HG03039 (cell line): Measurements from ENCODE around the gene MRPS16.

Experiments used
- ATAC-seq: cut with Tn5 transposase; IDR thresholded peaks from one replicate; pipeline ENCODE4 v1.9.1; 2021; ENCODE audit warnings: mild to moderate bottlenecking, moderate library complexity; ENCODE audit not compliant: unreplicated experiment

The MRPS16 gene

DNA sequence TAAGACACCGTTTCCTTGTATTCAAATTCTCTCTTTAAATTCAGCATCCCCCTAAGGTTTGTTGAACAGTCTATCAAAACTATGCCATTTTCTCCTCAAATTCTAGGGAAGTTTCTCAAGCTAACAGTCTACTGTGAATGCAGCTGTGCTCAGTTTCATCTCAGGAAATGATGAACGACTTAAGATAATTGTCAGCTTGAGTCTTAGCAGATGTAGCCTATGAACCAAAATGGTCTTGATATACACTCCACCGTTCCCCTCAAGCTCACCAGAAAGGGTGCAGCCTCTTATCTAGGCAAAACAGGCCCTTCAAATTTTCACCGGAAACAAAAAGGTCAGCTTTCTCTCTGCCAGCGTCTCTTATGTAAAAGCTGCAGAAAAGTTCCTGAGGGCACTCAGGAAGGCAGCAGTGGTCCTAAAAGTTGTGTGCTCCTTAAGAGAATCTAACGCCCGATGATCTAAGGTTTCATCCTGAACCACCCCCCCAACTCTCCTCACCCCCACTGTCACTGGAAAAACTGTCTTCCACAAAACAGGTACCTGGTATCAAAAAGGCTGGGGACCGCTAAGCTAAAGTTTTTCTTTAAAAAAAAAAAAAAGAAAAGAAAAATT is 7.5 kb downstream of the MRPS16 start:
- ATAC-seq: no peak

- ATAC-seq: no peak
These were observed 12.5 kb downstream of the MRPS16 start for GRCh38 chr10:73239908-73240307.

DNA sequence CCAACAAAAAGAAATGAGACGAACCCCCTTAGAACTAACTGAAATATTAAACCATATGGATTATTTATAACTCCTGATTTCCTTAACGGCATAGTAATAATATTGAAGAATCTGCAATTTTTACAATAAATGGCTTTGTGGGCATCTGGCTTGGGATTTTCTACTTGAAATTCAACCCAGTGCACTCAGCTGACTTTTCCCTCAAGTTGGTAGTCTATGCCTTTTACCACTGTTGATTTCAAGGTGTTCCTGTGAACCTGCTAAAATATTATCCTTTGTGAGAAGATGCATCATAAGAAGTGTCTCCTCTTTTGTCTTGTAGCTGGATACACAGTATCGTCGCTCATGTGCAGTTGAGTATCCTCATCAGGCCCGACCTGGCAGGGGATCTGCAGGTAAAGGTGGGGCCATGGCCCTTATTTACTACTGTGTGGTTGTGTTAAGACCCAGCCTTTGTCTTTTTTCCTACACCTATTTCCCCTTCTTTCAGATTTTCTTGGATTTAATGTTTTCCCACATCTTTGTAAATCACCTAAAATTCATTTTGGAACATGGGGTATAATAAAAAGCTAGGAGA is 13.4 kb downstream of the MRPS16 start:
- ATAC-seq: no peak

DNA sequence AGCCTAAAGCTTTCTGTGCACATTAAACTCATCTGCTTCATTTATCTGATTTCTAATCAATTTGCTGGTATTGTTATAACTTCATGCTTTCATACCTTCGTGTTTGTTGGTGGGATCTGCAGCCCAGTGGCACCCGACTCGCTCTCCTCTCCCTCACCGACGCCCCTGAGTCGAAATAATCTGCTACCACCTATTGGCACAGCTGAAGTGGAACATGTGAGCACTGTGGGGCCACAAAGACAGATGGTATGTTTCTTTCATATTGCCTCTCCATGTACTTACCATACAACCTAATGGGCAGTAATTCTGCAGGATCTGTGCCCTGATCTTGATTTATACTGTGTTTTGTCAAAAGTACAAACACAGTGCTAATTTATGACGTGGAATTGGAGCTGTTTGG is 17.7 kb downstream of the MRPS16 start:
- no peak for ATAC-seq

DNA sequence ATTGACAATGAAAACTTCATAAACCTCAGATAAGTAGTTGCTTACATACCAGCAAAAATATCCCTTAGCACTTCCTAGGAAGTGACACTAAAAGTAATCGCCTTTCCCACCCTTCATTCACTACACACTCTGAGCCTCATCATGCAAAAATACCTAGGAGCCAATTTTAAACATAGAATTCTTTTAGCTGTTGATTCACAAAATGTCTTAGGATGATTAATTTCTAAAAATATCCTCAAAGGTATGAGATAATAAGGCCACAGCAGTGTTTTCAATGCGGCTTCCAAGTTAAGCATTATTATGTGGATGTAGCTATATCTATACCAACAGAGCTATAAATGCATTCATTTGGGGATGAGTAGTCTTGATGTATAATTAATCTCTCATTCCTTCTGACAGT is 18.6 kb downstream of the MRPS16 start:
- ATAC-seq: no peak

DNA sequence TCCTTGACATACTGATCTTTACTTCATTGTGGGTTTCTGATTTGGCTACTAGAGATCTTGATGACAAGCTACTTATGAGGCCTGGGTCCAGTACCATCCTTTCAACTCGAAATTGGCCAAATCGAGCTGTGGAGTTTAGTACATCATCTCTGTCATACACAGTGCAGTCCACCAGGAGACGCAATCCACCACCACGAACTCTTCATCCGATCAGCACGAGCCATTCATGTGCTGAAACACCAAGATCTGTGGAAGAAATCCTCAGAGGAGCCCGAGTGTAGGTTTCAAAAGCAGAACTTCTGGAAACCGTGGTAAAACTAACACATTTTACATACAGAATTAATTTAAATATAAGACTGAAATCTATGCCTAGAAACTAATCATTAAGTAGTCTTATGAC is 19.6 kb downstream of the MRPS16 start:
- no peak for ATAC-seq

DNA sequence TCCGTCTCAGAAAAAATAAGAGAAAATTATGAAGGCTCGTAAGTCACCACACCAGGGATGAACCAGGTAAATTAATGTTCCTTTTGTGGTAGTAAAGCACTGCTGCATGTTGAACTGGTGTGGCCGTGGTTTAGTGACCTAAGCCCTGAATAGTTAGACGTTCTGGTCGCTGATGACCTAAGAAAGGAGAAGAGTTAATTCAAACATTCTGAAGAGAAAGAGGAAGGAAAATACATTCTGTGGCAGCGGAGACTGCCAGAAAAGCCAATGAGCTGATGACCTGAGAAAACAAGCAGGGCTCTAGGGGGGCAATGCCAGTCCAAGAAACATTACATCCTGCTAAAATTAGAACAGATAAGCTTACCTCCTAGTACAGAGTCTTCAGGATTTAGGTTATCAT is 22.9 kb downstream of the MRPS16 start:
- ATAC-seq: no peak

DNA sequence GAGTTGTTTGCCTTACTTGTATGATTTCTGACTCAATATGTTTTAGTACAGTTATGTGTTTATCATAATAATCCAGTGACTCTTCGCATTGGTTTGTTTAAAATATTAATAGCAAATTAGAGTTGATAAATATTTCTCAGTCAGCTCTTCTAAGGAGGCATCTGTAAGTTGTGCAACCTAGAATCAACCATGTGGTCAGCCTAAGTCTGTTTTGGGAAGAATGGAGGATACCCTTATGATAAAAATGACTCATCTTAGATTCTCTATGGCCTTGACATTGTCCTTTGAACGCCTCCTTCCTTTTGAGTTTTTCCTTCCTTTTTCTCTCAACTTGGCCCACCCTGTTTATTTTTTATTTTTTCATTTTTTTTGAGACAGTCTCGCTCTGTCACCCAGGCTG is 24.2 kb downstream of the MRPS16 start:
- ATAC-seq: no peak

- ATAC-seq: no peak
These were observed 25.8 kb downstream of the MRPS16 start for GRCh38 chr10:73226663-73227062.

DNA sequence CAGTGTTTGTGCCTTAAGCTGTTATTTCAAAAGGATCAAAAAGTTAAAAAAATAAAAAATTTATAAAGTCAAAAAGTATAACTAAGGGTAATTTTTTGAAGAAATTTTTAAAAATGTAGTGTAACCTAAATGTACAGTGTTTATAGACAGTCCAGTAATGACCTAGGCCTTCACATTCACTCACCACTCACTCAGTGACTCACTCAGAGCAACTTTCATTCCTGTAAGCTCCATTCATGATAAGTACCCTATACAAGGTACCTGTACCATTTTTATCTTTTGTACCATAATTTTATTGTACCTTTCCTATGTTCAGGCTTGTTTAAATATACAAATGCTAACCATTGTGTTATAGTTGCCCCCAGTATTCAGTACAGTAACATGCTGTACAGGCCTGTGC is 26.9 kb downstream of the MRPS16 start:
- ATAC-seq: no peak

- ATAC-seq: no peak
These were observed 31.5 kb downstream of the MRPS16 start for GRCh38 chr10:73220989-73221388.

- no peak for ATAC-seq
These were observed 33.1 kb downstream of the MRPS16 start for GRCh38 chr10:73219384-73219783.

DNA sequence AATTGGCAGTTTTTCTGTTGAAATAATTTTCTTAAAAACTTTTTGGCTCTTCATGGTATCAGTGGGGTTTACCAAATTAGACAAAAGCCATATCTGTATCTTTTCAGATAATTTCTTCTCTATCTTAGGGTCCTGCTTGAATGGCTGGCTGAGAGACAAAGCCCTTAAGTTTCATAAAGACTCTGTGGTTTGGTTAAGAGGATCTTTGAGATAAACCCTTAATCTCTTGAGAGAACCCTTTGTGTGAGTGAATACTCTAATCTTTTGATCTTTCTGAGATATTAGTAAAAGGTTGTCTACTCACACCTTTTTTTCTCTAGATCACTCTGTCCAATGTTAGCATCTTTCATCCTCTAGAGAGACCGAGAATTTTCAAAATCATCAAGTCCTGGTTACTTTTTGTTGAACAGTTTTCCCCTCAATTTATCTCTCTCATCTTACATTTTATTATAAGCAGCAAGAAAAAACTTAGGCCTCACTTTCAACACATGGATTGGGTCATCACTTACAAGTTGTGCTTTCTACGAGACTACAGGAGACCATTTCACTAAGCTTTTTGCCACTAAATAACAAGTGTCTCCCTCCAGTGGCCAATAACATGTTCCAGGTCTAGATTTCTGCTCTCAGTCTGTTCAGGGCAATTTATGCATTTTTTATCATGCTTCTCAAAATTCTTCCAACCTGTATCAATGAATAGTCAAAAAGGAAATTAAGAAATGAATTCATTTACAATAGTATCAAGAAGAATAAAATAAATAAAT is 33.8 kb downstream of the MRPS16 start:
- ATAC-seq: no peak

- ATAC-seq: no peak
These were observed 34.8 kb downstream of the MRPS16 start for GRCh38 chr10:73217628-73218027.

GRCh38 chr10:73215749-73216148 is 36.7 kb downstream of the MRPS16 start:
- no peak for ATAC-seq

DNA sequence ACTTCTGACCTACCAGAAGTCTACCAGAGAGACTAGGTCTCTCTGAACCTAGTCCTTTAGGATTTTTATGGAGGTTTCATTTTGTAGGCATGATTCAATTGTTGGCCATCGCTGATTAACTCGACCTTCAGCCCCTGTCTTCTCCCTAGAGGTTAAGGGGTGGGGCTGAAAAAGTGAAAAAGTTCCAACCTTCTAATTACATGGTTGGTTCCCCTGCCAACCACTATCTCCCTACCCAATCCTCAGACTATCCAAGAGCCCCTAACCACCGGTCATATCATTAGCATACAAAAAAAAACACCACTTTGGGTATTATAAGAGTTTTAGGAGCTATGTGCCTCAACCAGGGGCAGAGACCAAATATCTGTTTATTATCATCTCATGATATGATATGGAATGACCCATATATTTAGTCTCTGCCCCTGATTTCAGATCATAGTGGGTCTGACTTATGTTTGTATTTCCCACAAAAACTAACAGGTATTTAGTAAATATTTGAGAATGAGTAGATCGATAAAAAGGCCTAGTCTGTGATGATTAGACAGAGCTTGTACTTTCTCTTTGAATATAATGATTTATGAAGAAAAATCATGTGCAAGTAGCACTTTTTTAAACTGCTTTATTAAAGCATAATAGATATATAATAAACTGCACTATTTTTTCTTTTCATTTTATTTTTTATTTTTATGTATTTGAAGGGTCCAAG is 41.2 kb downstream of the MRPS16 start:
- no peak for ATAC-seq

DNA sequence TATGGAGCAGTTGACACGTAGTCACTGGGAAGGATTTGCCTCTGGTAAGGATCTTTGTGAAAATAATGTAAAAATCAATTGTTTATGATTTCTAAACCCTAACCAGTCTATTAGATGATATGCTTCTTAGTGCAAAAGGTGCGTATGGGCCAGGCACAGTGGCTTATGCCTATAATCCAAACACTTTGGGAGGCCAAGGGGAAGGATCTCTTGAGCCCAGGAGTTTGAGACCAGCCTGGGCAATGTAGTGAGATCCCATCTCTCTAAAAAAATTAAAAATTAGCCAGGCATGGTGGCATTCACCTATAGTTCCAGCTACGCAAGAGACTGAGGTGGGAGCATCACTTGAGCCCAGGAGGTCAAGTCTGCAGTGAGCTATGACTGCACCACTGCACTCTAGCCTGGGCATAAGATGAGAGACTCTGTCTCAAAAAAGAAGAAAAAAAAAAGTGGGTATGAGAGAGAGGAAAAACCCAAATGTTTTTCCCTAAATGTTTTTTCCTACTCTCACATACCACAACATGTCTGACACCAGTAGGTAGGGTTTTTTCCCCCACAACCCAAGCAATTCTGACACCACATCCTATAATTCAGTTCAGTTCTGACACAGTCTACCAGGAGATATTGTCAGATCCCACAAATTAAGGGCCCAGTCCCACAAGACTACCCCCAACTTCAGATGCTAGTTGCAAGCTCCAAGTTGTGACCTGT is 41.9 kb downstream of the MRPS16 start:
- ATAC-seq: no peak

GRCh38 chr10:73209705-73210104 is 42.7 kb downstream of the MRPS16 start:
- ATAC-seq: no peak

- ATAC-seq: no peak
These were observed 44.6 kb downstream of the MRPS16 start for GRCh38 chr10:73207883-73208282.

DNA sequence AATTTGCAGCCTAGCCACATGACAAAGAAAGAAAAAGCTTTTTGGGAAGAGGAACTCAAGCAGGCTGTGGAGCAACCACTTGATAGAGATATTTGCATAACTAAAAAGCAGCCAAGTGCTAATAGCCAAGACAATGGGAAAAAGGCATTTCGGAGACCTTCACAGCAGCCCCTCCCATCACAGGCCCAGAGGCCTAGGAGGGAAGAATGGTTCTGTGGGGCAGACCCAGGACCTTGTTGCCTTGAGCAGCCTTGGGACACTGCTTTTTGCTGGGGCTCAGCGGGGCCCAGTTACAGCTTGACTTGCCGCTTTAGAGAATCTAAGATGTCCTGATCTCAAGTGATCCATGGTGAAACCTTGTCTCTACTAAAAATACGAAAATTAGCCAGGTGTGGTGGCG is 46.1 kb downstream of the MRPS16 start:
- ATAC-seq: no peak

GRCh38 chr10:73205890-73206289 is 46.6 kb downstream of the MRPS16 start:
- ATAC-seq: no peak
